GM19025 (cell line): ENCODE data around the gene XKRX.

Source experiments
- ATAC-seq: cut with Tn5 transposase; IDR thresholded peaks from one replicate; pipeline ENCODE4 v1.9.1; 2021; ENCODE audit warnings: mild to moderate bottlenecking, low read depth, moderate library complexity; ENCODE audit not compliant: unreplicated experiment

XKRX gene

DNA sequence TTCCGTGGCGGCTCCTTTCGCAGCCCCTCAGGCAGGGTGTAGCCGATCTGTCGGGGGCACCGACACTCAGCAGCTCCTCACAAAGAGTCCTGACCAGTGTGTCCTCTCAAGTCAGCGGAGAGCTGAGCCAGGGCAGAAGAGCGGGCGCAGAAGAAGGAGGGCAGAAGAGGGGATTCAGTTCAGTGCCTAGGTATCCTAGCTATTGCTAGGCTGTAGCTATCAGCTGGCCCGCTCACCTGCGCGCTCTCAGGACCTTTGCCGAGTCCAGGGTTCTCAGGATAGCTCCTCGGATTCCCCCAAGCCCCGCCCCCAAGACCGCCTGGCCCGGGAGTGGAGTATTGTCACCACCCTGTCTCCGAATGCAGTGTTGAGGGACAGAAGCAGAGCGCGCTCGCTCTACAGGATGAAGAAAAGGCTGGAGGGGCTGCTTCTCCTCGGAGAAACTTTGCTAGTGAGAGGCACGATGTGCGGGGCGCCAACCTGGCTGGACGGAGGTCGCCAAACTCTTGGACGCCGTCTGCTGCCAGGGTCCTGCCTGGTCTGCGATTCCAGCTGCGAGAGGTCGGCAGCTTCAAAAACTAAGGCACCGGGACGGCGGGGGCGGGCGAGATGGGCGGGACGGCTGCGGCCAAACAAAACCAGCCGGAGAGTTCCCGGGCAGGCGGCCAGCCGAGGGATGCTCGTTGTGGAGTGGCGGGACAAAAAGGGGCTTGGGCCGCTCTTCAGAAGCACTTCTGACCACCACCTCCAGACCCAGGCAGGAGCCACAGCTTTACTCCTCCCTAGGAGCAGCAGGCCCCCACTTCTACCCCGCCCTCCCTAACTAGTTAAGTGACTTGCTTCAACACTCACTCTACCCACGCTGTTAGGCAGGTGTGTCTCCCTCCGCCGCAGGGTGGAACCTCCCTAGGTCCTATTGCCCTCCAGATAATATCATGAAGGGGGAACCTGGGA is at the start of gene XKRX:
Gene XKRX (minus strand): TSS at position 258 of the 954 bp plus-strand sequence. CDS start 613 bp downstream, outside the sequence.
- peak; percentile 48 for ATAC-seq

GRCh38 chrX:100976211-100976610 is 47.5 kb upstream of the XKRX start:
- no peak for ATAC-seq

DNA sequence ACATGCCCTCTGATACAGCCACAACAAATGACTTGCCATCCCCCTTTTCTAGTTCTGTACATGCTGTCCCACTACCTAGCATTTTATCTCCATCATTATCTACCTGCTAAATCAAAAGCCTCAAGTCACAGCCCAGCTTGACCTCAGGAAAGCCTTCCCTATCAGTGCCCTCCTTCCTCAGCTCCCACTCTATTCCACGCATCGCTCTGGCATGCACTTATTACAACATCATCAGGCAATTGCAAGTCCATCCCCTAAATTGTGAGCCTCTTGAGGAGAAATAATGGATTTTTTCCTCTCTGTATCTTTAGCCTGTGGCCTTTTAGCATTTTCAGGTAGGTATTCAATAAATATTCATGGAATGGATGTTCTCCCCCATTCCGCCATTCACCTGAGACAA is 46.5 kb upstream of the XKRX start:
- ATAC-seq = no peak

GRCh38 chrX:100973411-100973810 is 44.7 kb upstream of the XKRX start:
- ATAC-seq = no peak

- no peak for ATAC-seq
These were observed 41.2 kb upstream of the XKRX start for GRCh38 chrX:100969936-100970335.

- no peak for ATAC-seq
These were observed 40.7 kb upstream of the XKRX start, which contains the start of gene ARL13A for GRCh38 chrX:100969408-100969807. Gene ARL13A, plus strand, starts transcription at chrX:100969708. Its CDS starts 3,982 bp downstream, at chrX:100973690.

DNA sequence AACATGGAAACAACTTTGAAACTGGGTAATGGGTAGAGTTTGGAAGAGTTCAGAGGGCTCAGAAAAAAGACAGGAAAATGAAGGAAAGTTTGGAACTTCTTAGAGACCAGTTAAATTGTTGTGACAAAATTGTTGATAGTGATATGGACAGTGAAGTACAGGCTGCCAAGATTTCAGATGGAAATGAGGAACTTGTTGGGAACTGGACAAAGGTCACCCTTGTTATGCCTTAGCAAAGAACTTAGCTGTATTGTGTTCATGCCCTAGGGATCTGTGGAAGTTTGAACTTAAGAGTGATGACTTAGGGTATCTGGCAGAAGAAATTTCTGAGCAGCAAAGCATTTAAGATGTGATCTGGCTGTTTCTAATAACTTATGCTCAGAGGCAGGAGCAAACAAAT is 35.6 kb upstream of the XKRX start:
- ATAC-seq = no peak

GRCh38 chrX:100962811-100963210 is 34.1 kb upstream of the XKRX start:
- ATAC-seq = no peak

GRCh38 chrX:100948557-100948956 is 19.8 kb upstream of the XKRX start:
- no peak for ATAC-seq

DNA sequence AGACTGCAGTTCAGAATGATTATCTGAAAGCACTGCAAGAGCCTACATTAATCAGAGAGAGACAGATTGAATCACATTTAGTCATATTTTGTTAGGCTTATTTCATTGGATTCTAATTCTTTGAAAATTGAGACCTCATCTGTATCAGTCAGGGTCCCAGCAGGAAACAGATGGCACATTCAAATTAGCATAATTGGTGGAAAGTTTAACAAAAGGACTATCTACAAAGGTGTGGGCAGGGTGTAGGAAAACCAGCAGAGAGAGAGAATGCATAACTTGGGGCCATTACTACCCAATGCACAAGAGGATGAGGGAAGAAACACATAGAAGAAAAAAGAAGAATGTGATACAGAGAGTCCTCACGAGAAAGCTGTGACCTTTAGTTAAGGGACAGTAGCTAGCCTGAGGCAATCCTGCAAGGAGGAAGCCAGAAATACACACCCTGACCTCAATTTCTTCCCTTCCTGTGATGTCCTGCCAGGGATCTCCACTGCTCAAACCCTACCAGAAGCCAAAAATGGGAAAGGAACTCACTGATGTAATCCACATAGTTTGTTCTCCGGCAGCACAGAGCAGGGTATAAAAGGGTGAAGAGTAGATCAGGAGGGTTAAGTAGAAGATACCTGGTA is 17.7 kb upstream of the XKRX start:
- ATAC-seq = no peak

- ATAC-seq = no peak
These were observed 15.9 kb upstream of the XKRX start for GRCh38 chrX:100944601-100945000.

DNA sequence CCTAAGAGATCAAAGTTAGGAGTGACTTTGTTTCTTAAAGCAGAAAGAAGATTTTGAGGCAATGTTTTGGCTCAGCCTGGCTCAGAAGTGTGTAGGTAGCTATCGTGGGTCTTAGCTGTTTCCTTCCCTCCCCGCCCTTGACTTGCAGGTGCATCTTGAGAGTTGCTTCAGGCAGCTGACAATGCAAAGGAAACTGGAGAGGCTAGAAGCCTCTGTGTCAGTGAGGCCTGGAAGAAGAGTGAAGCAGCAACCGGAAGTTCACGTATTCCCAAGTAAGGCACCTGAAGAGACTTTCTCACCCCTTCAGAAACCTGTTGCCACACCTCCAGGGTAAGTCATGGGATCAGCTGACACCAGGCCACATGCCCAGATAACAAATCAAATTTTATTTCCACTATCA is 10.6 kb upstream of the XKRX start:
- no peak for ATAC-seq

GRCh38 chrX:100935767-100936166 is 7.0 kb upstream of the XKRX start:
- ATAC-seq = no peak

DNA sequence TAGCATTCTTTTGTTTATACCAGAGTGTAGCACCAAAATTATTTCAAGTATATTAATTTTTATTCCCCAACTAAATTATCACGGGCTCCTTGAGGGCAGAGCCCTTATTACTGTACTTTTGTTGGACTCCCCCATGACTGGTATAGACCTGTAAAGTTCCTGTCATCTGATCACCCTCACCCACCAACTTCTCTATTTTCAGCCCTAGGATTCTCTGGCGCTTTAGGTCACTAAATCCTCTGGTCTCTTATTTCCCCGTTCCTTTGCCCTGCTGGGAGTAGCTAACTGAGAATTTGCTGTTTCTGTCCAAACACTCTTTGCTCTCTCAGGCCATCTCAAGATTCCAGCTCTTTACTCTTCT is 3.2 kb upstream of the XKRX start:
- ATAC-seq = peak; percentile 23

DNA sequence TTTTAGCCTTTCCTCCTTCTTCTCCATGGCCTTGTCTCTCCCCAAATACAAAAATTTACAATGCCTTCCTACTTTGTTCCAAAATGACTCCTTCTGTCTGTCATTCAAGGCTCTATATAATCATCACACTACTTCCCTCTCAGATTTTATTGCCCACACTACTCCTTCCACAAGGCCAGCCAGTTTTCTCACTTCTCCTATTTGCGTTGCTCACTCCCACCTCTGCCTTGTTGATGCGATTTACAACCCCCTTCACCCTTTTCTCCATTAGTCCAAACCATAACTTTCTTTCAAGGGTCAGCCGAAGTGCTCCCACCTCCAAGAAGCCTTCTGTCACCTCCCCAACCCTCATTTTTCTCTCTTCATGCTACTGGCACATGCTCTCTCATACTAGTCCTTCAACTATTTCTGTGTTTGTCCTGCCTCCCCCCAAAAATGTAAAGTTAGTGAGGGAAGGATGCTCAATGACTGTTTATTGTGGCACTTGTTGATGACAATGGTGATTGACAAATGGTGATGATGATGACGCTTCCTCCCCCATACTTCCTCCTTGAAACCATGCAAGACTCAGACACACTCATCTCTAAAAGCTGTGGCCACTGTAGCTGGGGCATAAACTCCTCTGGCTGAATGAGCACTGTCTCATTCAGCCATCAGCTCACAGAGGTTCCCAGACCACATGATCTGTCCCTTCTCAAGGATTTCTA is 2.7 kb upstream of the XKRX start:
- peak; percentile 53 for ATAC-seq

GRCh38 chrX:100926453-100926852 is 2.3 kb downstream of the XKRX start:
- no peak for ATAC-seq

GRCh38 chrX:100924375-100924774 is 4.3 kb downstream of the XKRX start:
- no peak for ATAC-seq

GRCh38 chrX:100915562-100915961 is 13.2 kb downstream of the XKRX start:
- ATAC-seq = no peak

DNA sequence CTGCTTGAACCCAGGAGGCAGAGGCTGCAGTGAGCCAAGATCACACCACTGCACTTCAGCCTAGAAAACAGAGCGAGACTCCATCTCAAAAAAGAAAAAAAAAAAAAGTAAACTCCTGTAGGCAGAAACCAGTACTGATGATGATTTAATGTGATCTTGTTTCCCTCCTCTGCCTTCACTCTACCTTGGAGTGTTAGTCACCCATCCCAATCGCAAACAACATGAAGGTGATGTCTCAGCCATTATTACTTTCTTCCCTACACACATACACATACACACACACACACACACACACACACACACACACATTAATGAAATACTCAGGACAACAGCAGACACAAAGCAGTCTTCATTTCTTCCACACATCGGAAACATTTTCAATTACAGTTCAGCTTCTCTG is 15.6 kb downstream of the XKRX start:
- no peak for ATAC-seq

DNA sequence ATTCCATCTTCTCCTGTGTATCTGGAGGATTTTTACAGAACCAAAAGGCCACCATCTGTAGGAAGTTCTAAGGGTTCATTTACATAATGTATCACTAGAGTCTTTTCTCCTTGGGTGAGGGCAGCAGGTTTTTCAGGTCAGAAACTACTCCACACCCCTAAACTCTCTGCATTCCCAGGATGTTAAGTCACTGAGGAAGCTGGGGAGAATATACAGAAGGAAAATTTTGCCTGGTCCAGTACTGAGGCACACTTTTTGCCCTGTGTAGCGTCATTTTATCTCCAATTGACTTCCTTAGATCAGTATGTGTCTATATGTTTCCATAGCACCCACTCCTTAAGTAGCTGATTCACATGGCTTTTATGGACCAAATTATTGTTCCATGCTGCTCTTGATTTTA is 17.0 kb downstream of the XKRX start:
- ATAC-seq = no peak

GRCh38 chrX:100905620-100906019 is 23.1 kb downstream of the XKRX start:
- ATAC-seq = no peak
